Activated naive CD4-positive, alpha-beta T cell treated with anti-CD3 and anti-CD28 coated beads, Interleukin-2, amount 50 U/mL, for 72 hours (primary cell): ENCODE measurements around the gene SPAG7. TPM values are rescaled to one million over a fixed set of nuclear protein-coding genes. Genes with fewer than 3 reads are reported as not detected.
A peak's percentile ranks its signal among the peaks of the same experiment; 100 is the strongest.

ENCODE experiments used
- ATAC-seq, 2 donors: fragments of 150-1000 bp; cut with Tn5 transposase; 2 replicates each; pipeline ENCODE4 v1.10.0; 2021; ENCODE audit warnings: mild to moderate bottlenecking in 2 of 2, moderate library complexity in 2 of 2
- DNase-seq, 2 donors: peaks; one replicate each; pipeline ENCODE4 v3.0.0; 2021 to 2022; ENCODE audit warnings: low spot score in 2 of 2
- H3K27ac Mint-ChIP-seq, 2 donors: one replicate each; pipeline ENCODE4 v1.8.0; 2022; ENCODE audit warnings: mild to moderate bottlenecking in 2 of 2, mixed read lengths in 2 of 2
- H3K36me3 Mint-ChIP-seq, 2 donors: one replicate each; pipeline ENCODE4 v1.8.0; 2022; ENCODE audit warnings: mixed read lengths in 2 of 2
- H3K9me3 Mint-ChIP-seq, 2 donors: one replicate each; pipeline ENCODE4 v1.8.0; 2022; ENCODE audit warnings: mixed read lengths in 2 of 2
- total RNA-seq, 2 donors: library from RNA; stranded (reverse); gene quantifications; one replicate each; pipeline ENCODE4 v1.2.3, GENCODE V29; 2022

Gene SPAG7
- total RNA-seq, 2 donors from 2014 or later = 70.3 to 94.6 TPM

DNA sequence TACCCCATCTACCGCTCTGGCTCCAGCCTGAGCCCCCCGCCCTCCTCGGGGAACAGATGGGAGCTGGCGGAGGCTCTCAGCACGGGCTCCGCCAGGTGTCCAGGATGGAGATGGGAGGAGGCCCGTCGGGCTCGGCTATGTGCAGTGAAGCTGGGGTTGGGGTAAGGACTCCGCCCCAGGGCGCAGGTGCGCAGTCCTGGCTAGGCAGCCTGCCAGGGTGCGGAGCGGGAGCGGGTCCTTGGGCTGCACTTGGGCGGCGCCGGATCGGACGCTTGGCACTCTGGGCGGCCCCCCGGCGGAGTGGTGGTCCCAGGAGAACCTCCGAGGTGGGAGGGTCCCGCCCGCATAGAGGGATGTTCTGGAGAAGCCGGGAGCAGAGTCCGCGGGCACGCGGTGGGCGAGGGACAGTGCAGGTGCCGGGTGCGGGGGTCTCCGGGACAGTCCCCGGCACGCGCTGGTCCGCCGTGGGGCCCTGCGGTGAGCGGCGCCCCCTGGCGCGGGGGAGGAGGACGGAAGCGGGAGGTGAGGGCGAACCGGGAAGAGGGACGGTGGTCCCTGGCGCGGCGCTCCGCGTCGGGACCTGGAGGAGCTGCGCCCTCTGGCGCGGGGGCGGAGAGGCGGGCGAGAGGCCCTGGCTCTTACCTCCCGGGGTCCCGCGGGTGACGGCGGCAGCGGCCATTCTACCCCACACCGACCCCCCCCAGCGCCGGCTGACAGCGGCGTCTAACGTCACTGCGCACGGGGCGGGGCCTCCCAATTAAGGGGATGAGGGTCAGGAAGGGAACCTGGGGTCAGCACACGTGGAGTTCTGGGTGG lies 19.5 kb upstream of the SPAG7 start, which contains the start of gene CAMTA2:
CAMTA2 (minus strand) TSS at position 725 of the 816 bp plus-strand sequence. CDS start 1,453 bp downstream, outside the sequence.
- DNase-seq (peak; percentile 85 to 88), ATAC-seq (peak; percentile 92 to 95)
- H3K27ac Mint-ChIP-seq = peak within 1 kb of the TSS; percentile 91 to 97
- H3K9me3 Mint-ChIP-seq = no peaks in the 10 kb centered on the region
- H3K36me3 Mint-ChIP-seq = peaks cover 5 to 12% of the 10 kb centered on the region in 2 donors

- Mint-ChIP-seq H3K36me3 (peaks cover 5 to 12% of the 10 kb centered on the region in 2 donors), H3K27ac (peak overlapping the region; percentile 89 to 91), H3K9me3 (no peaks in the 10 kb centered on the region)
- no peak for DNase-seq
- no peak for ATAC-seq
These were observed 18.8 kb upstream of the SPAG7 start for GRCh38 chr17:4986403-4986802.

DNA sequence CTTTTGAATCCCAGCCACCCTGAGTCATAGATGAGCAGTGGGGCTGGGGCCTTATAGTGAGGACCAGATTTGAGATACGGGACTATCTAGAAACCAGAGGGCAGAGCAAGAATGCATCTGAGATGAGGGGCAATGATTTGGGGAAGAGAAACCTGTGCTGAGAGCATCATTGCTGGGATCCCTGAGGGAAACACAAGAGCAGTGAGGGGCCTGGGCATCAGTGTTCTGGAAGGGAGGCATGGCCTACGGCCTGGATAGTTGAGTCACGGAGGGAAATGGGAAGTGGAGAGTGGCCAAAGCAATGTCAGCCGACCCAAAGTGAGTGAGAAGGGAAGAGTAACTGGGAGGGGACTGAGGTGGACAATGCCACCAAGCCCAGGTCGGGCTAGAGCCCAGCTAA lies 14.7 kb upstream of the SPAG7 start:
- Mint-ChIP-seq H3K36me3 (peaks cover 6 to 11% of the 10 kb centered on the region in 2 donors), H3K27ac (no peak overlapping the region), H3K9me3 (no peaks in the 10 kb centered on the region)
- DNase-seq (no peak), ATAC-seq (no peak)

GRCh38 chr17:4980644-4981216 lies 13.1 kb upstream of the SPAG7 start:
- H3K9me3 Mint-ChIP-seq = no peaks in the 10 kb centered on the region
- ATAC-seq (peak; percentile 88 to 90), DNase-seq (peak in 1 of 2 donors; percentile 74)
- H3K27ac Mint-ChIP-seq = peak overlapping the region; percentile 46 to 92
- peaks cover 6 to 11% of the 10 kb centered on the region in 2 donors for H3K36me3 Mint-ChIP-seq

DNA sequence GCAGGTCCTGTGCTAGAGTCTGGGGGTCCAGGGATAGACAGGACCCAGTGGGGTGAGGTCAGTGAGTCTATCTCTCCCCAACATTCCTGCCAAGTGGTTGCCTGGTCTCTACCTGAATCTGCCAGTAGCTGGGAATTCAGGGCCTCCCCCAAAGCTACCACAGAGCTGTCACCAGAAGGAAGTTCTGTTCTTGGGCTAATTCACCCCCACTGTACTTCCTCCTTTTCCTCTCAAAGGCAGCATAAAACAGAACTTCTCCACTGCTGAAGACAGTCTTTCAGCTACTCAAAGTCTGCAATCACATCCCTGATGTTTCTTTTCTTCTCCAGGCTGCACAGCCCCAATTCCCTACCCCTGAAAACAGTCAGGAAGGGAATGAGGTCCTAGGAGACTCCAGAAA lies 11.1 kb upstream of the SPAG7 start:
- DNase-seq (no peak), ATAC-seq (no peak)
- no peaks in the 10 kb centered on the region for H3K9me3 Mint-ChIP-seq
- H3K27ac Mint-ChIP-seq = no peak overlapping the region
- peaks cover 6 to 11% of the 10 kb centered on the region in 2 donors for H3K36me3 Mint-ChIP-seq

GRCh38 chr17:4974115-4974670 lies 6.6 kb upstream of the SPAG7 start:
- ATAC-seq = no peak
- DNase-seq = no peak
- peaks cover 6 to 9% of the 10 kb centered on the region in 2 donors for H3K36me3 Mint-ChIP-seq
- H3K9me3 Mint-ChIP-seq = no peaks in the 10 kb centered on the region
- peak overlapping the region; percentile 56 to 73 for H3K27ac Mint-ChIP-seq

DNA sequence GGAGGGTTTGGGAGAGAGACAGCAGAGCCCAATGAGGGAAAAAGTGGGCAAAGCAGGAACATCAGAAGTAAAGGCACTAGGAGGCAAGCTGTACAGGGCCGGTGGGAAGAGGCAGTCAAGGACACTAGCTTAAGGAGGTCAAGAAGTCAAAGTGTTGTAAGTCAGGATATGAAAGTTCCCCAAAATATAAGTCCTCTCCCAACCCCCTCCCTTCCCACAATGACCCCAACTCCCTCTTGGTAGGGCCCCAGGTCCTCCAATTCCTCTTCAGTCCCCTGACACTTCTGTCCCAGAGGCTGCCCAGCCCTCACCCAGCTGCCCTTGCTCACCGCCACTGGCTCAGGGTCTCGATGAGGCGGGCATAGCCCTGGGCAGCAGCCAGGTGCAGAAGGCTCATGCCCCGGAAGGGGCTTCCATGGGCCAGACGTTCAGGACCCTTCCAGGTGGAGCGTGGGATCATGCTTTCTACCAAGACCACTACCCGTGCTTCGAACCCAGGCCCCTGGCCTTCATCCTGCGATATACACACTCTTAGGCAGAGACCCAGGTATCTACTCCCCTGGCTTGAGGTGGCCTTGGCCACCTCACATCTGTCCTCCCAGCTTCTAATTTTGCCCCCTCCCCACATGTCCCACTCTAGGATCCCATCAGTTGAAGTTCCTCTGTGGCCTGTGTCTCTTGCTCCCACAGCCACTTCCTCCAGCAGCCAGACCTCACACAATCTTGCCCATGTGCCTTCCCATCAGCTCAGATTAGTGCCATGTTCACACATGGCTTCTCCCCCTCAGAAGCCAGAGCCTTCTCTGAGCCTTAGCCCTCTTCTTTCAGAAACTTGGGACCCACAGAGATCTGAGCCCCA lies 5.9 kb upstream of the SPAG7 start:
- H3K36me3 Mint-ChIP-seq = peaks cover 6 to 9% of the 10 kb centered on the region in 2 donors
- no peaks in the 10 kb centered on the region for H3K9me3 Mint-ChIP-seq
- H3K27ac Mint-ChIP-seq = peak overlapping the region; percentile 73 to 75
- no peak for ATAC-seq
- DNase-seq = no peak

DNA sequence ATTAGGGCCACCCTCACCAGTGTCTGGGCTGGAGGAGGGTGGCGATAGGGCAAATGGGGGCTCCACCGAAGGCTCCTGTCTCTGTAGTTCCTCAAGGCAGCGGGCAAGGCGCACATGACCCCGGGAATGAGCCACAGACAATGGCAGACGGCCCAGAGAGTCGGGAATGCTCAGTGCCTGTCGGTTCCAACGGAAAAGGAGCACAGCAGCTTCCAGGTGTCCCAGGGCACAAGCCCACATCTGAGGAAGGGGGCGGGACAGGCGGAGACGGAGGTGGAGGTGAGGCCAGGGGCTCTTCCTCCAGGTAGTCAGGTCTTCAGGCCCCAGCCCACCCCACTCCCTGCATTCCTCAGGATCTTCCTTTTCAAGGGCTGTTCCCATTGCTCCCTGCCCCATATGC lies 5.1 kb upstream of the SPAG7 start:
- H3K27ac Mint-ChIP-seq = peak overlapping the region in 1 of 2 donors; percentile 73
- H3K9me3 Mint-ChIP-seq = no peaks in the 10 kb centered on the region
- DNase-seq (no peak), ATAC-seq (no peak)
- peaks cover 6 to 9% of the 10 kb centered on the region in 2 donors for H3K36me3 Mint-ChIP-seq

- DNase-seq (no peak), ATAC-seq (no peak)
- Mint-ChIP-seq H3K9me3 (no peaks in the 10 kb centered on the region), H3K36me3 (peaks cover 6 to 9% of the 10 kb centered on the region in 2 donors), H3K27ac (peak overlapping the region; percentile 32 to 73)
These were observed 4.7 kb upstream of the SPAG7 start for GRCh38 chr17:4972322-4972721.

- ATAC-seq (no peak), DNase-seq (no peak)
- Mint-ChIP-seq H3K27ac (peak overlapping the region; percentile 32 to 73), H3K36me3 (peaks cover 6 to 9% of the 10 kb centered on the region in 2 donors), H3K9me3 (no peaks in the 10 kb centered on the region)
These were observed 4.2 kb upstream of the SPAG7 start for GRCh38 chr17:4971826-4972225.

DNA sequence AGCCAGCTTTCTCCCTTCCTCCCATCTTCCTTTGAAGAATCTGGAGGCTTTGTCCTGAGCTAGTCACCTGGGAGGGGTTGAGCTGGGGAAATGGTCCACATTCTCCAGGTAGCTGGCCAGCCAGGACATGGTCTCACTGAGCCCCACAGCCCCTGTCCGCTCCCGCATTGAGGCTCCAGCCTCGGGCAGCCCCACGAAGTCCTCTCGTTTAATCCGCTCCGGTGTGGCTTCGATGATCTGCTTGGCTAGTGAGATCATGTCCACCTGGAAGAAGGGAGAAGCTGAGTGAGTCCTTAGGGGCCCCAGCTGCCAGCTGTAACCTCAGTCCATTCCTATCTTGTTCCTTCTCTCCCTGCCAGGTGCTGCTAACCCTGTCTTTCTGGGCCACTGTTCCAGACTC lies 2.7 kb upstream of the SPAG7 start:
- ATAC-seq = no peak
- DNase-seq = no peak
- Mint-ChIP-seq H3K9me3 (no peaks in the 10 kb centered on the region), H3K27ac (peak overlapping the region in 1 of 2 donors; percentile 93), H3K36me3 (peaks cover 15 to 22% of the 10 kb centered on the region in 2 donors)

DNA sequence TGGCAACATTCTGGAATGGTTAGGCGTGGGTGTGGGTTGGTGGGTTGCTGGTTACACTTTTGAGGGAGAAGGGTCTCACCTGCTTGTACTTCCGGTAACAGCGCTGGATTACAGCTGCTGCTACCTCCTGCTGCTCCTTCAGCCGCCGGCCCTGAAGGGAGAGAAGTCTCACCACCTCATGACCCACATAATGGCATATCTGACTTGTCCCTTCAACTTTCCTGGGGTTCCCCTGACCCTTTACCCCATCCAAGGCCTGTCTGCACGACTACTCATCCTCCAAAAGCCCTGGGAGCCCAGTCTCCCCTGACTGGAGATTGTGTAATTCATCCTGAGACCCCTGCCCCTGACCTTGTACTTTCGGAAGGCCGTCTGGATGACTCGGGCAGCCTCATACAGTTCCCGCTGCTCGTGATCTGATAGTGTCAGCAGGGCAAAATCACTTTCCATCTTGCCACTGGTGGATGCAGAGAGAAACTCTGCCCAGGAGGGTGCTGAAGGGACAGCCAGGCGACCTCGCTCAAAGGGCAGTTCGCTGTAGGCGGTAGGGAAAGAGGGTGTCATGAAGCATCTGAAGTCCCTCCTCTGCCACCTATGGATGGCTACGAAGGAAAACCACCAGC lies 2.0 kb upstream of the SPAG7 start:
- Mint-ChIP-seq H3K36me3 (peaks cover 15 to 28% of the 10 kb centered on the region in 2 donors), H3K27ac (no peak overlapping the region), H3K9me3 (no peaks in the 10 kb centered on the region)
- ATAC-seq (peak in 1 of 2 donors; percentile 27), DNase-seq (peak; percentile 29 to 79)

GRCh38 chr17:4969047-4969550 lies 1.5 kb upstream of the SPAG7 start:
- Mint-ChIP-seq H3K27ac (no peak overlapping the region), H3K9me3 (no peaks in the 10 kb centered on the region), H3K36me3 (peaks cover 15 to 30% of the 10 kb centered on the region in 2 donors)
- peak; percentile 47 to 49 for ATAC-seq
- DNase-seq = peak; percentile 54 to 77

DNA sequence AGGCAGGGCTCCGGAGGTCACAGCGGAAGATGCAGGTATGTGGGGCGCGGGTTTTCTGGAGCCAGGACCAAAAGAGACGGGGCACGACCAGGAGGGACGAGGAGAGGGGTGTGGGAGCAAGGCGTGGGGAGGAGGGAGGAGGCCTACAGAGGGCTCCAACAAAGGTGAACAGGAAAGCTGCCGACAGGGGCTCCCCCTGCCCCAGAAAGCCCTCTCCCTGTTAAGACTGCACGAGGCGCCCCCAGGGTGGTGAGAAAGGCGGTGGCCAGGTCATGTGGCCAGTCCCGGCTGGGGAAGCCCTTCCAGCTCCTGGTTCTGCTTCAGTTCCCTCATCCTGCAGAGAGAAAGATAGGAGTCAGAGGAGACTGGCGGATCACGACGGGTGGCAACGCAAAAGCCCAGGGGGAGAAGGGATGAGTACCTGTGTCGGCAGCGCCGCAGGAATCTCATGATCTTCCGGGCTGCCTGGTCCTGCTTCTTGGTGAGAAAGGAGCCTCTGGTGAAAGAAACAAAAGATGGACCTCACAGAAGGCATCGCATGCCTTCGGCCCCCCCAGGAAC lies 949 bp upstream of the SPAG7 start:
- no peak for ATAC-seq
- DNase-seq = peak; percentile 33 to 73
- Mint-ChIP-seq H3K9me3 (no peaks in the 10 kb centered on the region), H3K36me3 (peaks cover 15 to 30% of the 10 kb centered on the region in 2 donors), H3K27ac (no peak overlapping the region)

DNA sequence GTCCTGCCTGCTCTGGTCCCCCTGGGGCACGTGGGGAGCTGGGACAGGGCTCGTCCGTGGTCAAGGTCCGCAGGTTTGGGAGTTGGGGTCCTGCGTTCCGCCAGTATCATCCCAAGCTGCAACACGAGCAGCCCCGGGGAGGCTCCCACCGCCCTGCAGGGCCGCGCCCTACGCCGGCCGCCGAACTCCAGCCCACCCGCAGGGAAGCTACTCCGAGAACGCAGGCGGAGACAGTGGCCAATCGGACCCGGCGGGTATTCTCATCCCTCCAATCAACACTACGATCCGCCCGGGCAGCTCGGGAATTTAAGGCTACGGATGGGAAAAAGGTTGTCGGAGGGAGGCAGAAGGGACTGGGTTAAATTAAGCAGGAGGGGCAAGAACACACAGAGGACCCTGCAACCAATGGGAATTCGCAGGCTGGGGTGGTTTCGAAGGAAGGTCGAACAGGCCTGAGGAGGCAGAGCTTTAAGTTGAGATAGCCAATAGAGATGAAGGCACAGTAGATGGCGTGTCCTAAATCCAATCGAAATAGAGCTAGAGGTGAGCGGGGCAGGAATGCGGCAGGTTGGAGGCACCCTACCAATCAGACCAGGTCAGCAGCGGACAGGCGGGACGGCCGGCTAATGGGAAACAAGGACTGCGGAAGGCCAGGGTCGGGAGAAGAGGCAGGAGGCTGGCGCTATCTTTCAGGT lies 626 bp downstream of the SPAG7 start:
- H3K36me3 Mint-ChIP-seq = peaks cover 15 to 30% of the 10 kb centered on the region in 2 donors
- H3K27ac Mint-ChIP-seq = no peak overlapping the region
- no peaks in the 10 kb centered on the region for H3K9me3 Mint-ChIP-seq
- ATAC-seq (peak; percentile 78 to 87), DNase-seq (peak; percentile 87 to 98)
